Measurements from ENCODE around the gene MED28. TPM values are rescaled to one million over a fixed set of nuclear protein-coding genes. Genes with fewer than 3 reads are reported as not detected.
"Not testable (repeated sequence)": the region's sequence is repeated elsewhere in the genome, so short reads cannot be mapped to it uniquely, and the experiment has no call there.

Gene MED28
- total and polyA plus RNA-seq, 10 of the 15 experiments (the other 5 are each of a cell fraction or from before 2014, with no cell fraction given), result 19.9 to 77.4 (median 52.0) TPM

DNA sequence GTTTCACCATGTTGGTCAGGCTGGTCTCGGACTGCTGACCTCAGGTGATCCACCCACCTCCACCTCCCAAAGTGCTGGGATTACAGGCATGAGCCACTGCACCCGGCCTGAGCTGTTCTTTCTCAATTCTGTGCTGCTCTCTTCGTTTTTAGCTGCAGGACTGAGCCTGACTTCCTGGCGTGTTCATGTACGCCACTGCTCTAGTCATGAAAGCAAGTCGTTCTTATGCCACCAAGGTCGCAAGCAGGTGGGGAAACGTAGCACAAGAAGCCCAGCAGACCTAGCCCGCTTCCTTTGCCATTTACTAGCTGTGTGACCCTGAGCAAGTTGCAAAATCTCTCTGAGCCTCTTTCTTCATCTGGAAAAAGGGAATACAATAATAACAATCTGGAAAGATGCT lies 43.4 kb downstream of the MED28 start (continued):
- TF ChIP-seq NKRF (conservative IDR thresholded peaks at IDR 0.05), result no peak

DNA sequence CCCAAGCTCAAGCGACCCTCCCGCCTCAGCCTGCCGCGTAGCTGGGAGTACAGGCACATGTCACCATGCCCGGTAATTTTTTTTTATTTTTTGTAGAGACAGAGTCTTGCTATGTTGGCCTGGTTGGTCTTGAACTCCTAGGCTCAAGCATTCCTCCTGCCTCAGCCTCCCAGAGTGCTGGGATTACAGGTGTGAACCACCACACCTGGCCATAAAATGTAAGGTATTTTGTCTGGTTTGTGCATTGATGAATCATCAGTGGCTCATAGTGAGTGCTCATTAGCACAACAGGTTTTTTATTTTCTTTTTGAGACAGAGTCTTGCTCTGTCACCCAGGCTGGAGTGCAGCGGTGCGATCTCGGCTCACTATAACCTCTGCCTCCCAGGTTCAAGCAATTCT lies 44.8 kb downstream of the MED28 start:
- H3K79me2 ChIP-seq (ENCODE audit: control insufficient read depth, insufficient read depth, low read length); H4K20me1 ChIP-seq (ENCODE audit: control insufficient read depth, insufficient read depth); BruUV-seq (replicated peaks); SMC1A ChIA-PET (ENCODE audit: uncharacterized antibody, unreplicated experiment); in situ Hi-C loops (cut with MboI); intact Hi-C loops (cut with micrococcal nuclease; ENCODE audit: unreplicated experiment); RAD21 ChIA-PET (ENCODE audit: unreplicated experiment); H3K9ac ChIP-seq (ENCODE audit: control insufficient read depth, insufficient read depth, low read length); H3K27me3 ChIP-seq (replicated peaks in 1 of 2; ENCODE audit: control insufficient read depth in 2 of 2, insufficient read depth in 2 of 2, low read length in 1 of 2); POLR2A ChIA-PET; H3K36me3 ChIP-seq (ENCODE audit: control insufficient read depth in 2 of 2, insufficient read depth in 2 of 2, low read length in 1 of 2); DNase-seq (ENCODE audit: low read depth, low spot score); ATAC-seq; H3K4me3 ChIP-seq; H3K4me1 ChIP-seq (ENCODE audit: control insufficient read depth, insufficient read depth, low read length); FAIRE-seq; H3K27ac ChIP-seq (ENCODE audit: control insufficient read depth, insufficient read depth); H3K4me2 ChIP-seq (ENCODE audit: control insufficient read depth, insufficient read depth); H3K9me3 ChIP-seq (replicated peaks; ENCODE audit: control insufficient read depth, insufficient read depth, low read length); CTCF ChIA-PET; H2AFZ ChIP-seq (ENCODE audit: control insufficient read depth, low read depth, low read length): not testable (repeated sequence)
- WGBS (ENCODE audit: insufficient coverage, insufficient replicate concordance, low lambda C conversion rate, missing lambda C conversion rate), result 92% methylated on average over 8 of the region's 8 CpGs

DNA sequence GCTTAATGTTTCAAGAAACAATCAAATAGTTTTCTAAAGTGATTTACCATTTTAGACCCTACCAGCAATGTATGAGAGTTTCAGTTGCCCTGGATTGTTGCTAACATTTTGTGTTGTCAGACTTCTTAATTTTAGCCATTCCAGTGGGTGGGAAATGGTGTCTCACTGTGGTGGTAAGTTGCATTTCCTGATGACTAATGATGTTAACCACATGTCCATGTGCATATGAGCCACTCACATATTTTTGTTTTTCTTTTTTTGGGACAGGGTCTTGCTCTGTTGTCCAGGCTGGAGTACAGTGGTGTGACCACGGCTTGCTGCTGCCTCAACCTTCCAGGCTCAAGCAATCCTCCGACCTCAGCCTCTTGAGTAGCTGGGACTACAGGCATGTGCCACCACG lies 48.3 kb downstream of the MED28 start:
- ChIA-PET SMC1A (ENCODE audit: uncharacterized antibody, unreplicated experiment) (no interaction called here), POLR2A (no interaction called here), CTCF (interaction anchor here (0.9 kb wide), 1 partner anchor 14 kb away, joined by 3 read pairs; no protein-coding TSS in a partner anchor), RAD21 (ENCODE audit: unreplicated experiment) (no interaction called here)
- Histone ChIP-seq H2AFZ (ENCODE audit: control insufficient read depth, low read depth, low read length) (no peak overlapping the region), H3K27ac (ENCODE audit: control insufficient read depth, insufficient read depth) (no peak overlapping the region), H3K4me2 (ENCODE audit: control insufficient read depth, insufficient read depth) (no peak overlapping the region), H3K9ac (ENCODE audit: control insufficient read depth, insufficient read depth, low read length) (no peak overlapping the region), H4K20me1 (ENCODE audit: control insufficient read depth, insufficient read depth) (no peaks in the 10 kb centered on the region), H3K79me2 (ENCODE audit: control insufficient read depth, insufficient read depth, low read length) (no peaks in the 10 kb centered on the region), H3K4me1 (ENCODE audit: control insufficient read depth, insufficient read depth, low read length) (peaks cover 8% of the 10 kb centered on the region), H3K4me3 (no peak overlapping the region), H3K9me3 (replicated peaks; ENCODE audit: control insufficient read depth, insufficient read depth, low read length) (no peaks in the 10 kb centered on the region), H3K27me3 (replicated peaks in 1 of 2; ENCODE audit: control insufficient read depth in 2 of 2, insufficient read depth in 2 of 2, low read length in 1 of 2) (no peaks in the 10 kb centered on the region; a peak in 1 of 4 replicates), H3K36me3 (ENCODE audit: control insufficient read depth in 2 of 2, insufficient read depth in 2 of 2, low read length in 1 of 2) (no peaks in the 10 kb centered on the region; a peak in 1 of 4 replicates)
- intact Hi-C loops (cut with micrococcal nuclease; ENCODE audit: unreplicated experiment), result no loop called here
- DNase-seq (ENCODE audit: low read depth, low spot score) (no peak), FAIRE-seq (no peak), ATAC-seq (no peak)
- WGBS (ENCODE audit: insufficient coverage, insufficient replicate concordance, low lambda C conversion rate, missing lambda C conversion rate), result 66% methylated on average over 3 of the region's 3 CpGs
- in situ Hi-C loops (cut with MboI), result no loop called here
- no TSS peak for BruUV-seq (replicated peaks)
- TF ChIP-seq, protein P1, sequence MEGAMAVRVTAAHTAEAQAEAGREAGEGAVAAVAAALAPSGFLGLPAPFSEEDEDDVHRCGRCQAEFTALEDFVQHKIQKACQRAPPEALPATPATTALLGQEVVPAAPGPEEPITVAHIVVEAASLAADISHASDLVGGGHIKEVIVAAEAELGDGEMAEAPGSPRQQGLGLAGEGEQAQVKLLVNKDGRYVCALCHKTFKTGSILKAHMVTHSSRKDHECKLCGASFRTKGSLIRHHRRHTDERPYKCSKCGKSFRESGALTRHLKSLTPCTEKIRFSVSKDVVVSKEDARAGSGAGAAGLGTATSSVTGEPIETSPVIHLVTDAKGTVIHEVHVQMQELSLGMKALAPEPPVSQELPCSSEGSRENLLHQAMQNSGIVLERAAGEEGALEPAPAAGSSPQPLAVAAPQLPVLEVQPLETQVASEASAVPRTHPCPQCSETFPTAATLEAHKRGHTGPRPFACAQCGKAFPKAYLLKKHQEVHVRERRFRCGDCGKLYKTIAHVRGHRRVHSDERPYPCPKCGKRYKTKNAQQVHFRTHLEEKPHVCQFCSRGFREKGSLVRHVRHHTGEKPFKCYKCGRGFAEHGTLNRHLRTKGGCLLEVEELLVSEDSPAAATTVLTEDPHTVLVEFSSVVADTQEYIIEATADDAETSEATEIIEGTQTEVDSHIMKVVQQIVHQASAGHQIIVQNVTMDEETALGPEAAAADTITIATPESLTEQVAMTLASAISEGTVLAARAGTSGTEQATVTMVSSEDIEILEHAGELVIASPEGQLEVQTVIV (IDR thresholded peaks at IDR 0.05; ENCODE audit: borderline replicate concordance, partially characterized antibody), result no peak
- TF ChIP-seq PML (IDR thresholded peaks at IDR 0.05; ENCODE audit: low read length) (no peak), FOXK2 (IDR thresholded peaks at IDR 0.05) (no peak), RELA (IDR thresholded peaks at IDR 0.05; ENCODE audit: borderline replicate concordance, partially characterized antibody) (no peak), BHLHE40 (IDR thresholded peaks at IDR 0.05; ENCODE audit: borderline replicate concordance in 1 of 2, low read depth in 2 of 2, low read length in 1 of 2) (no peak), MEF2A (IDR thresholded peaks at IDR 0.05; ENCODE audit: insufficient read depth, low read depth, low read length) (no peak), NFIC (IDR thresholded peaks at IDR 0.05; ENCODE audit: low read depth, low read length) (no peak), ELK1 (IDR thresholded peaks at IDR 0.05; ENCODE audit: low read depth, low read length) (no peak)

Data from GM12878 (cell line).